HG02840 (cell line): ENCODE measurements around the gene ZFYVE28.

Experiments used
- ATAC-seq: cut with Tn5 transposase; IDR thresholded peaks from one replicate; pipeline ENCODE4 v1.9.1; 2021; ENCODE audit warnings: mild to moderate bottlenecking, moderate library complexity, moderate number of reproducible peaks; ENCODE audit not compliant: unreplicated experiment, low FRiP score

ZFYVE28 gene

GRCh38 chr4:2412885-2413716, 5.3 kb downstream of the ZFYVE28 start:
- ATAC-seq: no peak

- no peak for ATAC-seq
Measured at GRCh38 chr4:2412534-2412884, 5.9 kb downstream of the ZFYVE28 start.

- no peak for ATAC-seq
Measured at GRCh38 chr4:2411786-2412510, 6.5 kb downstream of the ZFYVE28 start.

- ATAC-seq: no peak
Measured at GRCh38 chr4:2409381-2409783, 9.1 kb downstream of the ZFYVE28 start.

GRCh38 chr4:2408976-2409375, 9.5 kb downstream of the ZFYVE28 start:
- ATAC-seq: no peak

GRCh38 chr4:2408401-2408958, 10.0 kb downstream of the ZFYVE28 start:
- no peak for ATAC-seq

- no peak for ATAC-seq
Measured at GRCh38 chr4:2407991-2408342, 10.5 kb downstream of the ZFYVE28 start.

- ATAC-seq: no peak
Measured at GRCh38 chr4:2406920-2407319, 11.5 kb downstream of the ZFYVE28 start.

- ATAC-seq: no peak
Measured at GRCh38 chr4:2406406-2406805, 12.0 kb downstream of the ZFYVE28 start.

GRCh38 chr4:2402941-2403340, 15.5 kb downstream of the ZFYVE28 start:
- ATAC-seq: no peak

GRCh38 chr4:2402048-2402842, 16.2 kb downstream of the ZFYVE28 start:
- no peak for ATAC-seq

- ATAC-seq: no peak
Measured at GRCh38 chr4:2401610-2401983, 16.8 kb downstream of the ZFYVE28 start.

- ATAC-seq: no peak
Measured at GRCh38 chr4:2400841-2401609, 17.4 kb downstream of the ZFYVE28 start.

GRCh38 chr4:2399631-2400190, 18.7 kb downstream of the ZFYVE28 start:
- no peak for ATAC-seq

GRCh38 chr4:2399216-2399615, 19.2 kb downstream of the ZFYVE28 start:
- ATAC-seq: no peak

GRCh38 chr4:2397596-2398379, 20.7 kb downstream of the ZFYVE28 start:
- no peak for ATAC-seq

- no peak for ATAC-seq
Measured at GRCh38 chr4:2396781-2397368, 21.6 kb downstream of the ZFYVE28 start.

GRCh38 chr4:2395584-2395983, 22.9 kb downstream of the ZFYVE28 start:
- ATAC-seq: no peak

GRCh38 chr4:2395038-2395437, 23.4 kb downstream of the ZFYVE28 start:
- no peak for ATAC-seq
